Neural cell (in vitro differentiated cells): ENCODE data around the gene LRRC36. TPM values are rescaled to one million over a fixed set of nuclear protein-coding genes. Genes with fewer than 3 reads are reported as not detected.

Experiments
- H2AFZ ChIP-seq: fragments of 200-600, 300-800 bp; sonication (generic), shearing (Covaris generic); 2 replicates; pipeline ENCODE4 v1.6.0; 2014; ENCODE audit warnings: low read depth, mild to moderate bottlenecking, antibody characterized with exemption, low read length, moderate library complexity
- H3F3A ChIP-seq: fragments of 200-600 bp; shearing (Covaris generic); 2 replicates; pipeline ENCODE4 v1.6.1; 2016; ENCODE audit warnings: mild to moderate bottlenecking, moderate library complexity, mixed read lengths, antibody characterized with exemption, low read length; ENCODE audit not compliant: insufficient read depth, poor library complexity, severe bottlenecking
- H3K27ac ChIP-seq: fragments of 200-600, 300-800 bp; sonication (generic), shearing (Covaris generic); 2 replicates; pipeline ENCODE4 v1.5.1; 2014; ENCODE audit warnings: mild to moderate bottlenecking, low read length, moderate library complexity
- H3K27me3 ChIP-seq: fragments of 300-800, 200-600 bp; sonication (generic), shearing (Covaris generic); 2 replicates; pipeline ENCODE4 v1.6.0; 2014; ENCODE audit warnings: mild to moderate bottlenecking, low read depth, low read length, moderate library complexity; ENCODE audit not compliant: insufficient read depth
- H3K36me3 ChIP-seq: fragments of 300-800, 200-600 bp; sonication (generic), shearing (Covaris generic); 2 replicates; pipeline ENCODE4 v1.5.1; 2014; ENCODE audit warnings: mild to moderate bottlenecking, antibody characterized with exemption, low read length, moderate library complexity; ENCODE audit not compliant: insufficient read depth
- H3K4me2 ChIP-seq: fragments of 300-800, 200-600 bp; sonication (generic), shearing (Covaris generic); 2 replicates; pipeline ENCODE4 v1.6.0; 2014; ENCODE audit warnings: mild to moderate bottlenecking, low read length
- H3K4me3 ChIP-seq: fragments of 300-800, 200-600 bp; sonication (generic), shearing (Covaris generic); 2 replicates; pipeline ENCODE4 v1.5.1; 2014; ENCODE audit warnings: mild to moderate bottlenecking, low read length, moderate library complexity
- H3K79me2 ChIP-seq: fragments of 200-600 bp; shearing (Covaris generic); replicated peaks from 2 replicates; pipeline ENCODE4 v1.6.0; 2014; ENCODE audit warnings: mild to moderate bottlenecking, low read length, moderate library complexity; ENCODE audit not compliant: insufficient read depth
- H3K9ac ChIP-seq: fragments of 300-800, 200-600 bp; sonication (generic), shearing (Covaris generic); 2 replicates; pipeline ENCODE4 v1.6.1; 2016; ENCODE audit warnings: mild to moderate bottlenecking, low read length, mixed read lengths
- H3K9me2 ChIP-seq: fragments of 200-600 bp; shearing (Covaris generic); 2 replicates; pipeline ENCODE4 v1.6.1; 2016; ENCODE audit warnings: mild to moderate bottlenecking, low read length, mixed read lengths; ENCODE audit not compliant: insufficient read depth
- H3K9me3 ChIP-seq: fragments of 200-600, 300-800 bp; sonication (generic), shearing (Covaris generic); 2 replicates; pipeline ENCODE4 v1.6.1; 2016; ENCODE audit warnings: mild to moderate bottlenecking, mixed run types, low read length, moderate library complexity, mixed read lengths
- H4K20me1 ChIP-seq: fragments of 200-600 bp; shearing (Covaris generic); 2 replicates; pipeline ENCODE4 v1.6.1; 2016; ENCODE audit warnings: mild to moderate bottlenecking, mixed run types; ENCODE audit not compliant: insufficient read depth
- CTCF ChIP-seq: fragments of 450-650 bp; IDR thresholded peaks from 2 replicates; pipeline ENCODE4 v1.5.1; 2014; ENCODE audit warnings: antibody characterized with exemption, mild to moderate bottlenecking, moderate library complexity; ENCODE audit not compliant: poor library complexity, severe bottlenecking
- EP300 ChIP-seq: fragments of 450-650 bp; conservative IDR thresholded peaks from 2 replicates; pipeline ENCODE4 v1.6.1; 2014; ENCODE audit warnings: antibody characterized with exemption, mild to moderate bottlenecking, moderate library complexity; ENCODE audit not compliant: poor library complexity, severe bottlenecking
- EZH2 ChIP-seq: fragments of 200-600, 300-800 bp; shearing (Covaris generic), sonication (generic); IDR thresholded peaks from 2 replicates; pipeline ENCODE4 v1.6.1; 2014; ENCODE audit warnings: antibody characterized with exemption, low read length, borderline replicate concordance, mild to moderate bottlenecking; ENCODE audit not compliant: insufficient read depth, poor library complexity, severe bottlenecking
- MXI1 ChIP-seq: fragments of 450-650 bp; conservative IDR thresholded peaks from 2 replicates; pipeline ENCODE4 v1.6.1; 2014; ENCODE audit warnings: antibody characterized with exemption, mild to moderate bottlenecking; ENCODE audit not compliant: poor library complexity, severe bottlenecking
- POLR2AphosphoS5 ChIP-seq: IDR thresholded peaks from 2 replicates; pipeline ENCODE4 v1.6.1; 2012
- RAD21 ChIP-seq: fragments of 450-650 bp; conservative IDR thresholded peaks from 2 replicates; pipeline ENCODE4 v1.6.1; 2014; ENCODE audit warnings: antibody characterized with exemption, mild to moderate bottlenecking, moderate library complexity
- REST ChIP-seq: IDR thresholded peaks from 2 replicates; pipeline ENCODE4 v1.6.1; 2012; ENCODE audit warnings: borderline replicate concordance
- SMC3 ChIP-seq: fragments of 450-650 bp; conservative IDR thresholded peaks from 2 replicates; pipeline ENCODE4 v1.6.1; 2014; ENCODE audit warnings: antibody characterized with exemption, mild to moderate bottlenecking, moderate library complexity; ENCODE audit not compliant: poor library complexity
- TAF1 ChIP-seq: IDR thresholded peaks from 2 replicates; pipeline ENCODE4 v1.6.1; 2012; ENCODE audit warnings: low read depth
- polyA plus RNA-seq: library from polyadenylated mRNA; depleted of rRNA; stranded (reverse); fragments of >200 nt; gene quantifications from 2 replicates; pipeline ENCODE4 v1.2.3, GENCODE V29; 2014

LRRC36 gene
- polyA plus RNA-seq, 1 donor from 2014 or later = 1.6 TPM

- no peak overlapping the region for H3K9ac ChIP-seq
- H3K4me3 ChIP-seq = no peak overlapping the region
- H2AFZ ChIP-seq = no peak overlapping the region
- H3K9me3 ChIP-seq = no peaks in the 10 kb centered on the region
- no peak overlapping the region for H3K4me2 ChIP-seq
- TF ChIP-seq RAD21 (no peak), POLR2AphosphoS5 (no peak), EZH2 (no peak), MXI1 (no peak), EP300 (no peak), REST (no peak), SMC3 (no peak)
- no peaks in the 10 kb centered on the region for H3K9me2 ChIP-seq
- no peaks in the 10 kb centered on the region for H3K36me3 ChIP-seq
- no peaks in the 10 kb centered on the region for H4K20me1 ChIP-seq
- no peak overlapping the region for H3K27ac ChIP-seq
- H3F3A ChIP-seq = no peaks in the 10 kb centered on the region
- no peaks in the 10 kb centered on the region for H3K27me3 ChIP-seq
- no peaks in the 10 kb centered on the region for H3K79me2 ChIP-seq
Observed at GRCh38 chr16:67419502-67419901, 92.9 kb downstream of the LRRC36 start.

GRCh38 chr16:67419931-67420330 is 93.3 kb downstream of the LRRC36 start:
- Histone ChIP-seq H2AFZ (no peak overlapping the region), H3K36me3 (no peaks in the 10 kb centered on the region), H3K4me2 (no peak overlapping the region), H4K20me1 (no peaks in the 10 kb centered on the region), H3K4me3 (no peak overlapping the region), H3K9me3 (no peaks in the 10 kb centered on the region), H3K9me2 (no peaks in the 10 kb centered on the region), H3K27me3 (no peaks in the 10 kb centered on the region), H3K9ac (no peak overlapping the region), H3K79me2 (no peaks in the 10 kb centered on the region), H3F3A (no peaks in the 10 kb centered on the region), H3K27ac (no peak overlapping the region)
- TF ChIP-seq REST (no peak), RAD21 (no peak), EP300 (no peak), POLR2AphosphoS5 (no peak), CTCF (no peak), SMC3 (no peak), TAF1 (no peak), MXI1 (no peak), EZH2 (no peak)
